ENCODE data around the gene PCDH8.

GRCh38 chr13:52851137-52851962 lies 2.9 kb upstream of the PCDH8 start:
- TF ChIP-seq CTCF (IDR thresholded peaks at IDR 0.05) = no peak
- TF ChIP-seq POLR2A (IDR thresholded peaks at IDR 0.05) = no peak
